GM18526 (cell line): ENCODE measurements around the gene HSD17B2.

Experiments used
- POLR2A ChIP-seq: IDR thresholded peaks from 3 replicates; pipeline ENCODE4 v1.6.1; 2011; ENCODE audit not compliant: insufficient read length; ENCODE audit errors: extremely low read depth

HSD17B2 gene, protein sequence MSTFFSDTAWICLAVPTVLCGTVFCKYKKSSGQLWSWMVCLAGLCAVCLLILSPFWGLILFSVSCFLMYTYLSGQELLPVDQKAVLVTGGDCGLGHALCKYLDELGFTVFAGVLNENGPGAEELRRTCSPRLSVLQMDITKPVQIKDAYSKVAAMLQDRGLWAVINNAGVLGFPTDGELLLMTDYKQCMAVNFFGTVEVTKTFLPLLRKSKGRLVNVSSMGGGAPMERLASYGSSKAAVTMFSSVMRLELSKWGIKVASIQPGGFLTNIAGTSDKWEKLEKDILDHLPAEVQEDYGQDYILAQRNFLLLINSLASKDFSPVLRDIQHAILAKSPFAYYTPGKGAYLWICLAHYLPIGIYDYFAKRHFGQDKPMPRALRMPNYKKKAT

DNA sequence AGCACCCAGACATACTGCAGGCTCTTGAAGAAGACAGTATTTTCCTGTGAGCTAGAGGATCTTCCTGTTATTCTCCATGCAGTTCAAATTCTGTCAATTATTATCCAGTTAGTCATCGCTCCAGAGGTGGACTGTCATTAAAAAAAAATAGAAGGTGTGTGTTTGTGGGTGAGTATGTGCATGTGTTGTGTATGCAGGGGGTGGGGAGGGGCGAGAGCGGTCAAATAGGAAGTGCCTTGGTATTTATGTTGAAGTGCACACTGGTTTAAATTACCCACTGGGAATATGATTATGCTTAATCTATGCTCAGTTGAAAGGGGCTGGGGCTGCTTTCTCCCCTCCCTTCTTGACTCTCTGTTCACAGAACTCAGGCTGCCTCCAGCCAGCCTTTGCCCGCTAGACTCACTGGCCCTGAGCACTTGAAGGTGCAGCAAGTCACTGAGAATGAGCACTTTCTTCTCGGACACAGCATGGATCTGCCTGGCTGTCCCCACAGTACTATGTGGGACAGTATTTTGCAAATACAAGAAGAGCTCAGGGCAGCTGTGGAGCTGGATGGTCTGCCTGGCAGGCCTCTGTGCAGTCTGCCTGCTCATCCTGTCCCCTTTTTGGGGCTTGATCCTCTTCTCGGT, at the start of gene HSD17B2:
Gene HSD17B2, plus strand, starts transcription at position 273 of the 632 bp plus-strand sequence. Its CDS starts 172 bp downstream, at position 445.
- TF ChIP-seq POLR2A = no peak

DNA sequence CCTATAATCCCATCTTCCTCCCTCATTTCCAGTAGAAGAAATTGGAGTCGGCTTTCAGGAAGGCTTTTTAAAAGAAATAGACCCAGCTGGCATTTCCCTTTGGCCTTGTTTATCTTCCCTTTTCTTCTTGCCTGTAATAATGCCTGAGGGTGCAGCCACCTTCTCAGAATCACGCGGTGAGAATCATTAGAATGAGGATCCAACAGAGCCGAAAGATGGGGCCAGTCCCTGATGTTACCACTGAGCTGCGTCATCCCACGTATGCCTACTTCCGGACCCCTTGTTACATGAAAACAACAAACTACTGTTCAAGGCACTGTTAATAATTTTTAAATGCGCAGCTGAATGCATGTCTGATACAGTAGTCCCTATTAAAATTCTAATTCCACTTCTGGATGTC, 47.9 kb upstream of the HSD17B2 start:
- TF ChIP-seq POLR2A = no peak

DNA sequence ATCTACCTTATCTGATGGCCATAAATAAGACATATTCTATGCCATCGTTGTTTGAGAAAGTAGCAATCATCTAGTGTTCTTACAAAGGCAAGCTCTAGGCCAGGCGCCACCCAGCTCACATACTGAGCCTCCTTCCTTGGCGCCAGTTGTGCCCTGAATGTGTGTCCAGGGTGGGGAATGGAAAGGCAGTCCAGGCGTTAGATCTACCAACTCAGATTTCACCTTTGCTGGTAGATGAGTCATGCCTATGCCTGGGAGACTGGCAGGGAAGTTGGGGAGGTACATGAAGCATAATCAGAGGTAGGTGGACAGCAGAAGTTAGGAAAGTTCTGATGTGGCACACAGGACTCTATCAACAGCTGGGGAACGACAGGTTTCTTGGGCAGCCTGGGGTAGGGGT, 47.3 kb upstream of the HSD17B2 start:
- TF ChIP-seq POLR2A = no peak

DNA sequence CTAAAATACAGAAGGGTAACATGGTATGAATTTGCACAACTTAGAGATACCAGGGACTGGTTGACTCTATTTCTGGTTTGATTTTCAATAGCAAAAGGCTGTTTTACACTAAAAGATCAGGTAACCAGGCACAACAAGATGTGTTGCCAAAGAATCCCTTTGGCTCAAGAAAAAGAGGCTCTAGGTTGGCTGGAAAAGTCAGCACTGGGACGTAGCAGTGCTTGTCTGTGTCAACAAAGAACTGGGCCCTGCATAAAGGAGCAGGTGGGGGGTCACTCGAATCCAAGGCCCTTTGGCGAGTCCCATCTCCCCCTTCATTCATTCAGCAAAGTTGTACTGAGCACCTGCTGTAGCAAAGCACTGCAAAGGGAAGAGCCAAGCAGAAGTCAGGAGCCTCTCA, 42.2 kb upstream of the HSD17B2 start:
- TF ChIP-seq POLR2A = no peak

DNA sequence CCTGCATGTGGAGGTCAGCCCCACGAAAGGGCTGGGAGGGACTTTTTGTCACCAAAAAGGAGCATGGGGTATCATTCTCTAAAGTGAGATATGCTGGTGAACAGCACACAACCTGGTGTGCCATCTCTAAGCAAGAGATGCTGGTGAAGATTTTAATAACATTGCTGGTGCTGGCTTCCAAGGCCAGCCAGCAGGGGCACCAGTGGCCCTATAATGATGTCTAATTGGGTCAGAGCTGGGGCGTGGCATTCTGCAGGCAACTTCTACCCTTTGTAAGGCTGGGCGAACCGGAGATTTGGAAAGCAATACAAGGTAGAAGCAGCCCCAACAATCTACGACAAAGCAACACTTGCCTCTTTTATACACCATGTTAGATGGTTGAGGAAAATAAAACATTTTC, 40.6 kb upstream of the HSD17B2 start:
- no peak for TF ChIP-seq POLR2A

DNA sequence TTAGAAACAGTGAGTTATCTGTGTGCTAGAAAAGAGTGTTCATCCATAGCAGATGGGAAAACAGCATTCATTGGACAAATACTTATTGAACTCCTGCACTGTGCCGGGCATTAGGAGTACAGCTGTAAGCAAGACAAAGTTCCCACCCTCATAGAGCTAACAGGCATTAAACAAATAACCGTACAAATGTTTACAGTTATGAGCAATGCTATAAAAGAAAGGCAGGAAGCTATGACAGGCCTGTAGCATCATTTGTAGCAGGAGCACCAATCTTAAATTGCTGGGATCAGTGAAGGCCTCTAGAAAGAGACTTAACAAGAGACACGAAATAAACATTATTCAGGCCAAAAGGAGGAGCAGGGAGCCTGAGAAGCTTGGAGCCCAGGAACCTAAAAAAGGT, 39.4 kb upstream of the HSD17B2 start:
- TF ChIP-seq POLR2A = no peak

DNA sequence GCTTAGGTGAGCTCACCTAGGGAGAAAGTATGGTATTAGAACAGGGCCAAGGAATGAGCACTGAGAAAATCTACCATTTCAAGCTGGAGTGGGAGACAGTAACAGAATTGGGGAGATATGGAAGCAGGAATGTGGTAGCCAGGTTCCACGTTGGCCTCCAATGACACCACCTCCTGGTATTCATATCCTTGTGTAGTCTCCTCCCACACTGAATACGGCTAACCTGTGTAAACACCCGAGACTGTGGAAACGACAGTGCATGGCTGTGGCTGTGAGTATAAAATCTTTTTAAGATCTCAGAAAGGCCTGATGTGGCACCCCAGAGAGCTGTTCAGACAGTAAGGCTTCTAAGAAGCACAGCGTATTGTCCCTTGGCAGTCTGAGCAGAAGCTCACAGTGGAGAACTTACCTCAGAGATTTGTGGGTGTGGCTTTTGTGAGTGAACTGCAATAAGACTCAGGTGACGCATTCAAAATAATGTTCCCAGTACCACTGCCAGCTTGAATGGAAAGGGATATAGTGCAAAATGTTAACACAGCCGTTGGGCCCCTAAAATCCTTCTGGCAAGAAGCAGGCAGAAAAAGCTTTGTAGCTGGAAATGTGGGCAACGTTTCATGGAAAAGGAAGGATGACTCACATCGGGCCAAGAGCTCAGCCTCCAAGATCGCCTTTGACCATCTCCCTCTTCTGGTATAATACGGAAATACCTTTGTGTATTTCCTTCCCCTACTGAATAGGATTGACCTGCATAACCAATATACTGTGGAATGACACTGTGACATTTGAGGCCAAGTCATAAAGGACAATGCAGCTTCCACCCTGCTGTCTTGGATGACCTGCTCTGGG, 38.2 kb upstream of the HSD17B2 start:
- TF ChIP-seq POLR2A = no peak

DNA sequence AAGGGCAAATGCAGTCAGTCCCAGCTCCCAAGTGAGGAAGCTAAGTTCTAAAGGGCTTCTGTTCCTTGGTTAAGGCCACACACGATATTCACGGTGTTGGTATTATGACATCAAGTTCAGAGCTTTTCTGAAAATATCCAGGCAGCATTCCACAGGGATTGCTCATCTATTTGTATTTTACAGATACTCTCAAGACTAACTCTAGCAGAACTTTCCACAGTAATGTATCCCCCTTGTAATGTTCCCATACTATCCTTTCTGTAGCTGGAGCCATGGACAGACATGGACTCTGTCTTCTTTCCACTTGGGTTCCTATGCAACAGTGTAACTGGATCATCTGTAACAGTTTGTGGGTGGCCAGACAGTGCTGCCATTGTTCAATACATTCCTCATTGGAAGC, 37.3 kb upstream of the HSD17B2 start:
- TF ChIP-seq POLR2A = no peak

DNA sequence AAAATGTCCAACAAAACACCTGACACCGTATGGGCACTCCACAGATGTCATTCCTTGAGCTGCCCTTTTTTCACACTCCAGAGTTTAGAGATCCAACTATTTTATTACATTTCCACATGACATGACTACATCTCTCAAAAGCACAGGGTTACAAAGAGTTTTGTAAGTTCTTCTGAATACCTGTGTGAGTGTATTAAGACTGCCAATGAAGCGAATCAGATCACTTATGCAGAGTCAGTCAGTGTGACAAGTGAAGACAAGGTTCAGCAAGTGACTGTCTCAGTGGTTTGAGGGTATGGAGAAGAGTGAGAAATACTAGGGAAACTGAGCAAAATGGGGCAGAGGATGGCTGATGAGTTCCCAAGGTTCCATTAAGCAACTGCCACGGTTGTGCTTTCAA, 32.2 kb upstream of the HSD17B2 start:
- TF ChIP-seq POLR2A = no peak

DNA sequence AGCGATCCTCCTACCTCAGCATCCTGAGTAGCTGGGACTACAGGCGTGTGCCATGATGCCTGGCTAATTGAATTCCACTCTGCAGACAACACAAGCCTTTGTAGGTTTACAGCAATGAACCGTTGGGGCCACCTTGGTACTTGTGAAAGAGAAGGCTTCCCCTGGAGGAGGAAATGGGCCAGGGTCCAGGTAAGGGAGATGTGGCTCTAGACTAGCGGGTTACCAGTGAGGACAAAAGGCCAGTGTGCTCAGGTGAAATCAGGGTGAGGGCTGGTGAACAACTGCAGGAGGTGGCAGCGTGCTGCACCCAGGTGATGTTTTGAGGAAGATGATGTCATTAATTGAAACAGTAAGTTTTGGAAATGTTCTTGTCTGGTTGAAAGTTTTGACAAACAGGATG, 30.5 kb upstream of the HSD17B2 start:
- TF ChIP-seq POLR2A = no peak

DNA sequence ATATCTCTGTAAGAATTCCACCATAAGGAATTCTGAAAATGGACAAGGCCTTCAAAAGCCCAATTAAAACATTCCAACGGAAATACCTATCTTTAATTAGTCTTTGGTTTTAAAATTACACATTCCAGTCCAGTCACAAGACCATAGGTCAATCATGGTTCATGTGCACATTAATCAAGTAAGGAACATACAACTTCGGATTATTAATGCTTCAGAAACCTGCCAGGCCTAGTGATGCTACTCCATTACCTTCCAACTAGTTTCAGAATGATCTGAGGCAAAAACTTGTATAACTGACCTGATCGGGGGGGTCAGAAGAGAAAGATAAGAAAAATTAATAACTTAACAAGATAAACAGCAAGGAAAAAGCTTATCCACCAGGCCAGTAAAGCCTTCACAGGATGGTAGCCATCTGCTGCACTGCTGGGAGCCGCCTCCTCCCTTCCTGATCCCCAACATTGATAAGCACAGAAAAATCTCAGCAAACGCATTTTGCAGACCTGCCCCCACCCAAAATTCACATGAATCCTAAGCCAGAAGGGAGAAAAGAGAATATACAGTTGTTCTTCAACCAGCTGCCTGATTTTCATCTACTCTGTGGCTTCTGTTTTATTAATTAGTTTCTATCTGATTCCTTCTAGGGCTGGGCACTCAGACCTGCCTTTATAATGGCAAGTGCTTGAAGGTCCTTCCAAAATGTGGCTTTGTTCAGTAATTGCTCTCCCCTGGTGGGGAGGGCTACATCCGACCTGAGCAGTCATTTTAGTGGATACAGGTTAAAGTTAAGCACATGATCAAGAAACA, 29.8 kb upstream of the HSD17B2 start:
- TF ChIP-seq POLR2A = no peak

DNA sequence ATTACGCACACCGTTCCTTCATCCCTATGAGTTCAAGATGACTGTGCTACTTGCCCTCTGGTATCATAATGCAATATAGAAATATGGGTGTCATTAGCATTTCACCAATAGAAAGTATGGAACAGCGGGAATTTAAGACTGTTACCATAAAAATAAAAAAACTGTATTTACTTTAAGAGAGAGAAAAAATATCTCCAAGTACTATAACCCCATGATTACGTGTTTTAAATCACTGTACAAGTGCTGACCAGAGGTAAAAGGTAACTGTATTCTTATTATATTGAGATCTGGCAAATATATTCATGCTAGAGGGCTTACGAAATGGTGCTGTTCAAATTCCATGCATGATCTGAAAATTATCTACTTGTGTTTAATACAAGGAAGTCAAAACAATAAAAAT, 29.0 kb upstream of the HSD17B2 start:
- TF ChIP-seq POLR2A = no peak

DNA sequence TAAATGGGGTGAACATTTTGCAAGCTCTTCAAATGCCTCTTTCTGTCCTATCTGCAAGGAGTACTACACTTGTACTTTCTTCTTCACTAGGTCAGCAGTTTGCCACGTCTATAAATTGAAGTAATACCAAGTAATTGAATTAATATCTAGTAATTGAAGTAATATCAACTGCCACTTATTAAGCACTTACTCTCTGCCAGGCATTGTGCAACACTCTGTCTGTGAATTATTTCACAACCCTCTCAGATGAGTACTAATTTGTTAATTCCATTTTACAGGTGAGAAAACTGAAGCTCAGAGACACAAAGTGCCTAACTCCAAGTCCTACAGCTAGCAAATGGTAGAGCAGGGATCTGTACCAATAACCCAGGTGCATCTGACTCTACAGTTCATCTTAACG, 27.9 kb upstream of the HSD17B2 start:
- TF ChIP-seq POLR2A = no peak

DNA sequence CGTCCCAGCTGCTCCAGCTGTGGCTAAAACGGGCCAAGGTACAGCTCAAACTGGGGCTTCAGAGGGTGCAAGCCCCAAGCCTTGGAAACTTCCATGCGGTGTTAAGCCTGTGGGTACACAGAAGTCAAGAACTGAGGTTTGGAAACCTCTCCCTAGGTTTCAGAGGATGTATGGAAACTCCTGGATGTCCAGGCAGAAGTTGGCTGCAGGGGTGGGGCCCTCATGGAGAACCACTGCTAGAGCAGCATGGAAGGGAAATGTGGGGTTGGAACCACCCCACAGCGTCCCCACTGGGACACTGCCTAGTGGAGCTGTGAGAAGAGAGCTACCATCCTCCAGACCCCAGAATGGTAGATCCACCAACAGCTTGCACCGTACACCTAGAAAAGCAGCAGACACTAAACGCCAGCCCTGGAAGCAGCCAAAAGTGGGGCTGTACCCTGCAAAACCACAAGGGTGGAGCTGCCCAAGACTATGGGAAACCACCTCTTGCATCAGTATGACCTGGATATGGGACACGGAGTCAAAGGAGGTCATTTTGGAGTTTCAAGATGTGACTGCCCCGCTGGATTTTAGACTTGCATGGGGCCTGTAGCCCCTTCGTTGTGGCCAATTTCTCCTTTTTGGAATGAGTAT, 26.0 kb upstream of the HSD17B2 start:
- no peak for TF ChIP-seq POLR2A

DNA sequence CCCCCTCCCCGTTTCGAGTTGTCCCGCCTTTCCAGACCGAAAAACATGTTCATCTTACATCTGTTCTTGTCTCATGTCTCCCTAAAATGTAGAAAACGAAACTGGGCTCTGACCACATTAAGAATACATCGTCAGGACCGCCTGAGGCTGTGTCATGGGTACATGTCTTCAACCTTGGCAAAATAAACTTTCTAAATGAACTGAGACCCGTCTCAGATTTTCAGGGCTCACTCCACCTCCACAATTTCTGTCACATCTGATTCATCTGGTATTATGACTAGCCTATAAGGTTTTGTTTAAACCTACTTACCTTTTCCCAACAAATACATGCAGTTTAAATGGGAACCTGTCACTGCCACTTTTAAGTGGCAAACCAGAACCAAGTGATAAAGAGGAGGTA, 24.4 kb upstream of the HSD17B2 start:
- TF ChIP-seq POLR2A = no peak
